ENCODE results near the gene APEX1. TPM values are rescaled to one million over a fixed set of nuclear protein-coding genes. Genes with fewer than 3 reads are reported as not detected.
"Not testable (repeated sequence)": the region's sequence is repeated elsewhere in the genome, so short reads cannot be mapped to it uniquely, and the experiment has no call there.

APEX1 gene
- polyA plus RNA-seq, 1 donor from 2014 or later, result 143 TPM

DNA sequence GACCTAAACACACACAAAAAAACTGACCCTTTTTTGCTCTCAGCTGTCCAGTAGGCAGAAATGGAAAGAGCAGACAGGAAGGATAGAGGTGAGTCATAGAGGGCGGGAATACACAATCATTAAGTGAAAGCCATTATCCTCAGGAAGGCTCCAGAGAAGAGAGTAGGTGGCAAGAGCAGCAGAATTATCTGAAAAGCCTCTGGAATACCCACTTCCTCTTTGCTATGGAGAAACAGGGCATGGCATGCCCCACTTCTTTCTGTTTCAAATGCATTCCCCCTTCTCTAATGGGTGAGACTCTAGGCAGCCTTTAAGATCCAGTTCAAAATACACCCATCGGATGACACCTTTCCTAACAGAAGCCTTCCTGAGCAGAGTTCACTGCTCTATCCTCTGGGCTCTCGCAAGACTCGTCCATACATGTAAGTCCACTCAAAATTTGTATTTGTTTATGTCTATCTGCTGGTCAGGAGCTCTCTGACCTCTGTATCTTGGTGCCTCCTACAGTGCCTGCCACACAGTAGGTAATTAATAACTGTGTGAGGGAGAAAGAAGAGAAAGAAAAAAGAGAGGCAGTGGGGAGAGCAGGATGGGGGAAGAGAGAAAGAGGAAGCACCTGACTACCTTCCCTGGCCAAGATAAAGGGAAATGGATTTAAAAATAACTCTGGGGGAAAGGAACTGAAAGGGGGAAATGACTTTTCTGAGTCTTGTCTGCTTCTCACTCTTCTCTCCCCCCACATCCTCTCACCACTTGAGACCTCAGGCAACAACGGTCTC, 27.6 kb upstream of the APEX1 start:
- peaks cover 20 to 36% (median 30%) of the 10 kb centered on the region in 3 donors for H3K4me1 Mint-ChIP-seq
- peak overlapping the region; percentile 68 to 91 (median 84) for H3K27ac Mint-ChIP-seq
- H3K4me3 Mint-ChIP-seq, result peak overlapping the region; percentile 41 to 91 (median 73)
- H3K9me3 Mint-ChIP-seq, result no peaks in the 10 kb centered on the region
- H3K27me3 Mint-ChIP-seq, result no peaks in the 10 kb centered on the region
- no peaks in the 10 kb centered on the region for H3K36me3 Mint-ChIP-seq

DNA sequence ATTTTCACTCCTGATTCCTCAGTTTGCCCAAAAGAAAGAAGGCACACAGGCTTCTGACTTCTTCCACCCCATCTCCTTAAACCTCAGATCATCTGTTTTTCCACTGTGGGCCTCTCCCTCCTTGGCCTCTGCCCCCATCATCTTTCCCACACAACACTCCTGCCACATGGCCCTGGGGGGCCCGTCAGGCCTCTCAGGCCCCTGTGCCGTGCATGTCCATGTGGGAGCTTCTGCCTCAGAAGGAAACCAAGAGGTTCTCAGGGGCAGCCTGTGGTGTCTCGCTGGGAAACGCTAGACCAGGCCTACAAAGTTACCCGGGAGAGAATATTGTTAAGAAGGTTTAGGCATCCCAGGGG, 27.0 kb upstream of the APEX1 start:
- Mint-ChIP-seq H3K36me3 (no peaks in the 10 kb centered on the region), H3K27ac (peak overlapping the region; percentile 68 to 91 (median 84)), H3K9me3 (no peaks in the 10 kb centered on the region), H3K27me3 (no peaks in the 10 kb centered on the region), H3K4me3 (peak overlapping the region; percentile 41 to 91 (median 73)), H3K4me1 (peaks cover 20 to 36% (median 30%) of the 10 kb centered on the region in 3 donors)

GRCh38 chr14:20428802-20429201, 26.2 kb upstream of the APEX1 start:
- H3K27ac Mint-ChIP-seq, result peak overlapping the region; percentile 46 to 84 (median 68)
- H3K4me1 Mint-ChIP-seq, result peaks cover 20 to 38% (median 30%) of the 10 kb centered on the region in 3 donors
- H3K4me3 Mint-ChIP-seq, result peak overlapping the region in 2 of 4 donors; percentile 41 to 91
- no peaks in the 10 kb centered on the region for H3K9me3 Mint-ChIP-seq
- H3K36me3 Mint-ChIP-seq, result no peaks in the 10 kb centered on the region
- no peaks in the 10 kb centered on the region for H3K27me3 Mint-ChIP-seq

DNA sequence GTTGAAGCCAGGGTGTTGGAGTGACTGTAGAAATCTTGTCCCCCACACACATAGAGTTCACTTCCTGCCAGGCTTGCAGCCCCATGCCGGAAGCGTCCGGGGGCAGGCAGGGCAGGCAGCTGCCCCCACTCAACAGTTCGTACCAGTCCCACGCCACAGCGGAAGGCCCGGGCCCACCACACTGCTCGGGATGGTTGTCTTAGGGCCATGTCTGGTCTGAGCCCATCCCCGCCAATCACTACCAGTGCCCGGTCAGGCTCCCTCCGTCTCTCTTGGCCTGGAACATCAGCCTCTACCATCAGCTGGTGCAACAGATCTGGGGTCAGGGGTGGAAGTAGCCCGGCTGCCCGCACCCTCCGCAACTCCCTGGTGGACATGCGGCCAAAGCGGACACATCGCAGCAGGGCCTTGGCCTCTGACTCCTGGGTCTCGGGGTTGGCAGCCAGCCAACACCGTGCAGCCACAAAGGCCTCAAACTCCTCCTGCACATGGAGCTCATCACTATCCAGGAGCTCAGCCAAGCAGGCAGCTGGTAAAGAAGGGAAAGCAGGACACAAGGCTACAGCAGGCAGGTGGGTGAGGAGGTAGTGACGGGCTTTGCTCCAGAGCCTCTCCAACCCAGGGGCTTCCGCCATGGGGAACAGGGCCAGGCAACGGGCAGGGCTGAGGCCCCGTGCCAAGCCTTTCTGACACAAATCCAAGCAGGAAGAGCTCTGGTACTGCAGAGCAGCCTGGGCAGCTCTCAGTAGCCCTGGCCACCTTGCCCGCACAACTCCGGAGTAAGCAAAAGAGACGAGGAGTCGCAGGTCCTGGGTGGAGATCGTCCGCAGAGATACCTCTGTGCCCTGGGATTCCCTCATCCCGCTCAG, 25.0 kb upstream of the APEX1 start:
- peaks cover 20 to 40% (median 30%) of the 10 kb centered on the region in 3 donors for H3K4me1 Mint-ChIP-seq
- H3K4me3 Mint-ChIP-seq, result peak overlapping the region in 2 of 4 donors; percentile 60 to 91
- H3K36me3 Mint-ChIP-seq, result no peaks in the 10 kb centered on the region
- peak overlapping the region in 2 of 3 donors; percentile 16 to 47 for H3K27ac Mint-ChIP-seq
- no peaks in the 10 kb centered on the region for H3K27me3 Mint-ChIP-seq
- H3K9me3 Mint-ChIP-seq, result no peaks in the 10 kb centered on the region

- Mint-ChIP-seq H3K36me3 (no peaks in the 10 kb centered on the region), H3K9me3 (peaks cover 0 to 2% (median 0%) of the 10 kb centered on the region in 3 donors), H3K4me3 (no peak overlapping the region), H3K27ac (peak overlapping the region in 1 of 3 donors; percentile 67), H3K27me3 (no peaks in the 10 kb centered on the region), H3K4me1 (peaks cover 22 to 23% (median 22%) of the 10 kb centered on the region in 3 donors)
Observed at GRCh38 chr14:20434701-20435581, 20.1 kb upstream of the APEX1 start.

GRCh38 chr14:20435582-20436362, 19.3 kb upstream of the APEX1 start, which contains the start of gene KLHL33:
TSS of gene KLHL33 (minus strand) at chr14:20436166. CDS start at chr14:20435811, 355 bp downstream.
- Mint-ChIP-seq H3K27me3 (no peaks in the 10 kb centered on the region), H3K9me3 (peaks cover 0 to 2% (median 0%) of the 10 kb centered on the region in 3 donors), H3K27ac (peak within 1 kb of the TSS in 1 of 3 donors; percentile 73), H3K36me3 (no peaks in the 10 kb centered on the region), H3K4me1 (peaks cover 23 to 29% (median 28%) of the 10 kb centered on the region in 3 donors), H3K4me3 (peak within 1 kb of the TSS in 3 of 4 donors; percentile 28 to 72 (median 30))

DNA sequence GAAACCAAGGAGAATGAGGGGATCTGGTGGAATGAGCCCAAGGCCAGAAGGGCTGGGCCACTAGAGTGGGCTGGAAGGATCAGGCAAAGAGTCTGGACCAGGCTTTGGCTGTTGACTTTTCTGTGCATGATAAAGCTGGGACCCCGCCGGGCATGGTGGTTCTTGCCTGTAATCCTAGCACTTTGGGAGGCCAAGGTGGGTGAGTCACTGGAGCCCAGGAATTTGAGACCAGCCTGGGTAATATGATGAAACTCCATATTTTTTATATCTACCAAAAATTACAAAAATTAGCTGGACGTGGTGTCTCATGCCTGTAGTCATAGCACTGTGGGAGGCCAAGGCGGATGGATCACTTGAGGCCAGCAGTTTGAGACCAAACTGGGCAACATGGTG, 18.7 kb upstream of the APEX1 start:
- peaks cover 24 to 33% (median 33%) of the 10 kb centered on the region in 3 donors for H3K4me1 Mint-ChIP-seq
- H3K27ac Mint-ChIP-seq, result peak overlapping the region in 1 of 3 donors; percentile 73
- H3K4me3 Mint-ChIP-seq, result no peak overlapping the region
- no peaks in the 10 kb centered on the region for H3K27me3 Mint-ChIP-seq
- H3K36me3 Mint-ChIP-seq, result no peaks in the 10 kb centered on the region
- peaks cover 0 to 2% (median 0%) of the 10 kb centered on the region in 3 donors for H3K9me3 Mint-ChIP-seq

DNA sequence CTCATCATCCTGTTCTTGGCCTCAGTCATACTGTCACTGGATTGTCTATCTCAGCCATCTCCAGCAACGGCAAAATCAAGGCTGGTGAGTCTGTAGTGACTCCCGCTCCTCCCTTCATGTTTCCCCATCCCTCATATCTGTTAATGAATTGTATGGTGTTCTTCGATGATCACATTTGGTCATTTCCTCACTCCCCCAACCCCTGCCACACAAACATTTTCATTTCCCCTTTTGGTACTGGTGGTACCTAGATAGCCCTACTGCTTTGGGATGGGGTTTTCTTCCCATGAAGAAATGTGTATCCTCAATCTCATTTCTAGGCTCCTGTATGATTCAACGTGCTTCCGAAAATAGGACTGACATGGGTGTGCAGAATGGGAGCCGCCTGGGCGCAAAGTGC, 16.4 kb upstream of the APEX1 start:
- Mint-ChIP-seq H3K4me1 (peaks cover 31 to 38% (median 36%) of the 10 kb centered on the region in 3 donors), H3K4me3 (peak overlapping the region in 2 of 4 donors; percentile 24 to 63), H3K27me3 (no peaks in the 10 kb centered on the region), H3K36me3 (no peaks in the 10 kb centered on the region), H3K9me3 (peaks cover 0 to 2% (median 0%) of the 10 kb centered on the region in 3 donors), H3K27ac (no peak overlapping the region)

- Mint-ChIP-seq H3K36me3 (no peaks in the 10 kb centered on the region), H3K9me3 (peaks cover 0 to 2% (median 0%) of the 10 kb centered on the region in 3 donors), H3K4me3 (peak overlapping the region in 3 of 4 donors; percentile 47 to 86 (median 69)), H3K27ac (peak overlapping the region in 2 of 3 donors; percentile 11 to 89), H3K27me3 (no peaks in the 10 kb centered on the region), H3K4me1 (peaks cover 28 to 38% (median 34%) of the 10 kb centered on the region in 3 donors)
Observed at GRCh38 chr14:20440465-20440864, 14.6 kb upstream of the APEX1 start.

- Mint-ChIP-seq H3K9me3 (peaks cover 0 to 2% (median 0%) of the 10 kb centered on the region in 3 donors), H3K27me3 (no peaks in the 10 kb centered on the region), H3K36me3 (no peaks in the 10 kb centered on the region), H3K27ac (peak overlapping the region in 2 of 3 donors; percentile 11 to 89), H3K4me1 (peaks cover 28 to 38% (median 34%) of the 10 kb centered on the region in 3 donors), H3K4me3 (peak overlapping the region in 3 of 4 donors; percentile 4 to 86 (median 69))
Observed at GRCh38 chr14:20440882-20441281, 14.1 kb upstream of the APEX1 start.

DNA sequence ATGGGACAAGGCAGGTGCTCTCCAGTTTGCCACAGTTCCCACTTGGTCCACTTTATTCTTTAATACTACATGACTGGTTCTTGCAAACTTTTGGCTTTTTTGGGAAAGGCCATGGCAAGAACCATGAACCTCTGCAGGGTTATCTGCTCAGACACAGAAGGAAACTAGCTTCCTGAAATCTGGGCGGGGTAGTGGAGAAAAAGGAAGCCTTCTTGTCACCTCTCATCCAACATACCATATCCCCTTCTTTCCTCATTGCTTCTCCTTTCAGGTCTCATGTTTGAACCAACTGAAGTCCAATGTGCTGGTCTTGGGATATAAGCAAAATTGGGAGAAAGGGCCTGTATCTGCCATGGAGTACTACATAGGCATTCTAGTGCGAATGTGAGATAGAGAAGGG, 13.6 kb upstream of the APEX1 start:
- H3K4me3 Mint-ChIP-seq, result peak overlapping the region in 2 of 4 donors; percentile 69 to 86
- H3K36me3 Mint-ChIP-seq, result no peaks in the 10 kb centered on the region
- H3K27me3 Mint-ChIP-seq, result no peaks in the 10 kb centered on the region
- H3K9me3 Mint-ChIP-seq, result peaks cover 0 to 2% (median 0%) of the 10 kb centered on the region in 3 donors
- H3K27ac Mint-ChIP-seq, result no peak overlapping the region
- H3K4me1 Mint-ChIP-seq, result peaks cover 28 to 38% (median 33%) of the 10 kb centered on the region in 3 donors

DNA sequence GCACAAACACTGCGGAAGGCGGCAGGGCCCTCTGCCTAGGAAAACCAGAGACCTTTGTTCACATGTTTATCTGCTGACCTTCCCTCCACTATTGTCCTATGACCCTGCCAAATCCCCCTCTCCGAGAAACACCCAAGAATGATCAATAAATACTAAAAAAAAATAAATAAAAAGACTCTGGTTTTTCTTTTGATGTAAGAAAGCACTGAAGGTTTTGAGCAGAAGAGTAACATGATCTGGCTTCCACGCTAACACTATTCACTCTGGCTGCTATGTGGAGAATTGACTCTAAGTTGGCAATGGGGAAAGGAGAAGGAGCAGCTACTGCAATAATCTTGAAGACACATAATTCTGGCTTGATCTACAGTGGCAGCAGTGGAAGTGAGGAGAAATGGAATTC, 11.4 kb upstream of the APEX1 start:
- H3K36me3 Mint-ChIP-seq, result peaks cover 12% of the 10 kb centered on the region
- not testable (repeated sequence) for H3K27ac Mint-ChIP-seq, H3K4me3 Mint-ChIP-seq, H3K9me3 Mint-ChIP-seq, H3K27me3 Mint-ChIP-seq
- H3K4me1 Mint-ChIP-seq, result peaks cover 23 to 29% (median 26%) of the 10 kb centered on the region in 3 donors

- peaks cover 12% of the 10 kb centered on the region for H3K36me3 Mint-ChIP-seq
- H3K4me1 Mint-ChIP-seq, result peaks cover under 1 to 6% (median 6%) of the 10 kb centered on the region in 3 donors
- H3K4me3 Mint-ChIP-seq, result no peak overlapping the region
- no peak overlapping the region for H3K27ac Mint-ChIP-seq
- no peaks in the 10 kb centered on the region for H3K9me3 Mint-ChIP-seq
- no peaks in the 10 kb centered on the region for H3K27me3 Mint-ChIP-seq
Observed at GRCh38 chr14:20446889-20447288, 8.1 kb upstream of the APEX1 start.
